ENCODE measurements around the gene SYT8. TPM values are rescaled to one million over a fixed set of nuclear protein-coding genes. Genes with fewer than 3 reads are reported as not detected.

SYT8 gene
- total RNA-seq, 1 experiment from 2014 or later: 308 TPM

DNA sequence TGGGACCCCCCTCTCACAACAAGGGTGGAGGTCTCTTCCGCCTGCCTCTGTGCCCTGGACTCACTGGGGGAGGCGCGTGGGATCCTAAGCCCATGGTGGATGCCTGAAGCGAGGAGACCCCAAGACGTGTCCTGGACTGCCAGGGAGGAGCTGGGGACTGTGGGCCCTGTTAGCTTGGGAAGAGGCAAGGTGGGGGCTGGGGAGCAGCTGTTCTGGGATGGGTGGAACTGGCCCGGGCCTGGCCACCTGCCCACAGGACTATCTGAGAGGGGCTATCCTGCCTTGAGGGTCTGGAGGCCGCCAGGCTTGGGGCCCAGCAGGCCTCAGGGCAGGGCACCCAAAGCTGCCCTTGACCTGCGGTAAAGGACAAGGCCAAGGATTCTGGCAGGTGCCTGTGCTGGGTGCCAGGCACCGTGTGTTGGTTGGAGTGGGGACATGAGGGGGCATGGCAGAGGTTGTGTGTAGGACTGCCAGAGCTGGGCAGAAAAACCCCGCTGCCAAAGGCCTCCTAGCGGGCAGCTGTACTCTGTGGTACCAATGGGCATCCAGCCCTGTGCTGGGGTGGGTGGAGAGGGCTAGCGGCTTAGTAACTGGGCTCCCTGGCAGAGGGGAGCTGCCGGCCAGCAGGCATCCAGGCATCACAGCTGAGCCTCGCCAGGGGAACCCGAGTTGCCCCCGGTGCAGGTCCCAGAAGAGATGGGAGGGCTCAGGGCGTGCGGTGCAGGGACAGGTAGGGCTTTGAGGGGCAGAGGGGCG, 18.8 kb downstream of the SYT8 start:
- H3K9me3 Mint-ChIP-seq (ENCODE audit: unreplicated experiment): no peaks in the 10 kb centered on the region
- H3K4me1 Mint-ChIP-seq (ENCODE audit: insufficient read depth, unreplicated experiment): peaks cover 4% of the 10 kb centered on the region
- intact Hi-C loops (cut with micrococcal nuclease): no loop called here
- CTCF ChIA-PET: interaction anchor here (1.7 kb wide), 1 partner anchor 22 kb away, joined by 3 read pairs; no protein-coding TSS in a partner anchor
- no TSS peak for BruUV-seq (replicated peaks)
- no peak overlapping the region for H3K4me3 Mint-ChIP-seq (ENCODE audit: unreplicated experiment)
- H3K27ac Mint-ChIP-seq (ENCODE audit: low read depth, unreplicated experiment): no peak overlapping the region
- POLR2A ChIA-PET: interaction anchor here (1.2 kb wide), 1 partner anchor 23 kb away, joined by 3 read pairs; no protein-coding TSS in a partner anchor
- peaks cover 7% of the 10 kb centered on the region for H3K36me3 Mint-ChIP-seq (ENCODE audit: insufficient read depth, unreplicated experiment)
- no peak for DNase-seq (ENCODE audit: unreplicated experiment)
- TF ChIP-seq CTCF (IDR thresholded peaks at IDR 0.05; ENCODE audit: unreplicated experiment): no peak
- no peaks in the 10 kb centered on the region for H3K27me3 Mint-ChIP-seq (ENCODE audit: insufficient read depth, unreplicated experiment)

- intact Hi-C loops (cut with micrococcal nuclease): no loop called here
- POLR2A ChIA-PET: interaction anchor here (1.2 kb wide), 1 partner anchor 22 kb away, joined by 3 read pairs; no protein-coding TSS in a partner anchor
- H3K9me3 Mint-ChIP-seq (ENCODE audit: unreplicated experiment): no peaks in the 10 kb centered on the region
- H3K27me3 Mint-ChIP-seq (ENCODE audit: insufficient read depth, unreplicated experiment): no peaks in the 10 kb centered on the region
- no TSS peak for BruUV-seq (replicated peaks)
- no peak overlapping the region for H3K4me3 Mint-ChIP-seq (ENCODE audit: unreplicated experiment)
- H3K27ac Mint-ChIP-seq (ENCODE audit: low read depth, unreplicated experiment): no peak overlapping the region
- peaks cover 4% of the 10 kb centered on the region for H3K36me3 Mint-ChIP-seq (ENCODE audit: insufficient read depth, unreplicated experiment)
- CTCF ChIA-PET: interaction anchor here (0.5 to 1.7 kb wide), 3 partner anchors 22 to 160 kb away, joined by 3 to 4 read pairs (median 4); no protein-coding TSS in a partner anchor
- DNase-seq (ENCODE audit: unreplicated experiment): no peak
- no peaks in the 10 kb centered on the region for H3K4me1 Mint-ChIP-seq (ENCODE audit: insufficient read depth, unreplicated experiment)
- TF ChIP-seq CTCF (IDR thresholded peaks at IDR 0.05; ENCODE audit: unreplicated experiment): no peak
Observed at GRCh38 chr11:1854132-1854948, 19.6 kb downstream of the SYT8 start.

- no peak for TF ChIP-seq CTCF (IDR thresholded peaks at IDR 0.05; ENCODE audit: unreplicated experiment)
- H3K4me3 Mint-ChIP-seq (ENCODE audit: unreplicated experiment): no peak overlapping the region
- POLR2A ChIA-PET: interaction anchor here (0.6 kb wide), 1 partner anchor 109 kb away, joined by 3 read pairs; no protein-coding TSS in a partner anchor
- no TSS peak for BruUV-seq (replicated peaks)
- no peak for DNase-seq (ENCODE audit: unreplicated experiment)
- intact Hi-C loops (cut with micrococcal nuclease): no loop called here
- H3K27me3 Mint-ChIP-seq (ENCODE audit: insufficient read depth, unreplicated experiment): no peaks in the 10 kb centered on the region
- H3K4me1 Mint-ChIP-seq (ENCODE audit: insufficient read depth, unreplicated experiment): no peaks in the 10 kb centered on the region
- H3K36me3 Mint-ChIP-seq (ENCODE audit: insufficient read depth, unreplicated experiment): no peaks in the 10 kb centered on the region
- CTCF ChIA-PET: interaction anchor here (0.5 to 0.9 kb wide), 4 partner anchors 139 to 750 kb away, joined by 3 to 4 read pairs (median 4); no protein-coding TSS in a partner anchor
- no peaks in the 10 kb centered on the region for H3K9me3 Mint-ChIP-seq (ENCODE audit: unreplicated experiment)
- H3K27ac Mint-ChIP-seq (ENCODE audit: low read depth, unreplicated experiment): no peak overlapping the region
Observed at GRCh38 chr11:1854949-1855885, 20.4 kb downstream of the SYT8 start.

Data from MCF 10A (cell line).